NCI-H2196 treated with DMSO at 0.1 percent for 48 hours (cell line): Measurements from ENCODE around the gene RASD2.
"Not testable (repeated sequence)": the region's sequence is repeated elsewhere in the genome, so short reads cannot be mapped to it uniquely, and the experiment has no call there.

Experiments
- DNase-seq: peaks from one replicate; lab custom pipeline; 2025; ENCODE audit not compliant: unreplicated experiment; lab: John Stamatoyannopoulos, UW

The RASD2 gene, protein sequence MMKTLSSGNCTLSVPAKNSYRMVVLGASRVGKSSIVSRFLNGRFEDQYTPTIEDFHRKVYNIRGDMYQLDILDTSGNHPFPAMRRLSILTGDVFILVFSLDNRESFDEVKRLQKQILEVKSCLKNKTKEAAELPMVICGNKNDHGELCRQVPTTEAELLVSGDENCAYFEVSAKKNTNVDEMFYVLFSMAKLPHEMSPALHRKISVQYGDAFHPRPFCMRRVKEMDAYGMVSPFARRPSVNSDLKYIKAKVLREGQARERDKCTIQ

DNA sequence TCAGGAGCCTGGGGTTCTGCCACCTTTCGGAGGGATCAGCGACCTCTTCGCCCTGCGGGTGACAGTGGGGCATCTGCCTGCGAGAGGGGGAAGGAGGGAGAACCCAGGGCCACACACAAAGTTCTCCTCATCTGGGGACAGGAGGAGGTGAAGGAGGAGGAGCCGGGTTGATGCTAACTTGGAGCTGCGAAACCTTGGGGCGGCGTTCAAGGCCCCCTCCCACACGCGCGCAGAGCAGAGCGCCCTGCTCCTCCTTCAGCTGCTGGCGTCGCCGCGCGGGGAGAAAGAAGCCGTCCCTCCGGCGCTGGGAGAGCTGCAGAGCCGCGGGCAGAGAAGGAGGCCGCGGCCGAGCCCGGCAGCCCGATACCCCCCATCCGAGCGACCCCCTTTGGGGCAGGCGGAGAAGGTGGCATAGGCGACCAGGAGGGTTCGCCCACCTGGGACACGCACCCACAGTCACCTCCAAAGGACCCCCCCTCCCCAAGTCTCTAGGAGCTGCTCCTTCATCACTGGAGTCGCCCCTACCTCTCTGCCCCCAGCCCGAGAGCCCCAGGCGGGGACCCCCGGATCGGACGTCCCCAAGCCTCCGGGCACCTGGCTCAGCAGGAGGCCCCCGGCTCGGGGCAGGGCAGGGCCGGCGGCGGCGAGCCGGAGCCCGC lies at the start of gene RASD2:
RASD2 (plus strand) TSS at position 237 of the 659 bp plus-strand sequence. CDS start 5,979 bp downstream, outside the sequence.
- no peak for DNase-seq

DNA sequence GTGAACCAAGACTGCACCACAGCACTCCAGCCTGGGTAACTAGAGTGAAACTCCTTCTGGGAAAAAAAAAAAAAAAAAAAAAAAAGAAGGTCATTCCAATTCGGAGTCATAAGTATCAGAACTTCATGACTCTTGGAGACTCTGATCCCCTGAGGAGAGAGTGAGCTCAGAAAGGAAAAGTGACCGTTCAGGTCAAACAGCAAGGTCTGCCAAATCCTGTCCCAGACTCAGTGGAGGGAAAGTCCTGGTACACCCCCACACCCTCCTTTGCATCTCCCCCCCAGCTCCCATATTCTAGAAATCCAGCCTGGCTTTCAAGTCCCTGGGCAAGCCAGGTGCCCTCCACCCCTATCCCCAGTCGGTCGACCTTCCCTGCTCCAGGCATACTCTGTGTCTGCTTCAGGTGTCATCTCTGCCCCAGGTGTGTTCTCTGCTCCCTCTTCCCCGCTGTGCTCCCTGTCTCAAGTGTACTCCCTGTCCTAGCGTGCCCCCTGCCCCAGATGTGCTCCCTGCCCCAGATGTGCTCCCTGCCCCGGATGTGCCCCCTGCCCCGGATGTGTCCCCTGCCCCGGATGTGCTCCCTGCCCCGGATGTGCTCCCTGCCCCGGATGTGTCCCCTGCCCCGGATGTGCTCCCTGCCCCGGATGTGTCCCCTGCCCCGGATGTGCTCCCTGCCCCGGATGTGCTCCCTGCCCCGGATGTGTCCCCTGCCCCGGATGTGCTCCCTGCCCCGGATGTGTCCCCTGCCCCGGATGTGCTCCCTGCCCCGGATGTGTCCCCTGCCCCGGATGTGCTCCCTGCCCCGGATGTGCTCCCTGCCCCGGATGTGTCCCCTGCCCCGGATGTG lies 49.3 kb upstream of the RASD2 start:
- DNase-seq: not testable (repeated sequence)

DNA sequence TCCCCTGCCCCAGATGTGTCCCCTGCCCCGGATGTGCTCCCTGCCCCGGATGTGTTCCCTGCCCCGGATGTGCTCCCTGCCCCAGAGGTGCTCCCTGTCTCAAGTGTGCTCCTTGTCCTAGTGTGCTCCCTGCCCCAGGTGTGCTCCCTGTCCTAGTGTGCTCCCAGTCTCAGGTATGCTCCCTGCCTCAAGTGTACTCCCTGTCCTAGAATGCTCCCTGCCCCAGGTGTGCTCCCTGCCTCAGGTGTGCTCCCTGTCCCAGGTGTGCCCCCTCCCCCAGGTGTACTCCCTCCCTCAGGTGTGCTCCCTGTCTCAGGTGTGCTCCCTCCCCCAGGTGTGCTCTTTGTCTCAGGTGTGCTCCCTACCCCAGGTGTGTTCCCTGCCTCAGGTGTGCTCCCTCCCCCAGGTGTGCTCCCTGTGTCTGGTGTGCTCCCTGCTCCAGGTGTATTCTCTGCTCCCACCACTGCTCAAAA lies 48.7 kb upstream of the RASD2 start:
- DNase-seq: no peak

DNA sequence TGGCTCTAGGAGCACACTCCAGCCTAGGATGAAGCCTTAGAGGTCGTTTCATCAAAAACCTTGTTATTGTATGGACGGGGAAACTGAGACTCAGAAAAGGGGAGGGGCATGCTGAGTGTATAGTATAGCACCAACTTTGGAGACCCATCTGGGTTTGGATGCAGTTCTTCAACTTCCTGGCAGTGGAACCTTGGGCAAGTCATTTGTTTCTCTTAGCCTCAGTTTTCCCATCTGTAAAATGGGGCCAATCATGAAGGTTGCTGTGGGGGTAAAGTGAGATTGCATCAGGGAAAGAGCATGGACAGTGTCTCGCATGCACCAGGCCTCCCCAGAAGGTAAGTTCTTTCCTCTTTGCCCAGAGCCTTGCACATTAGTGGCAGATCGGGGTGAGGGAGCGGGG lies 47.6 kb upstream of the RASD2 start:
- no peak for DNase-seq

DNA sequence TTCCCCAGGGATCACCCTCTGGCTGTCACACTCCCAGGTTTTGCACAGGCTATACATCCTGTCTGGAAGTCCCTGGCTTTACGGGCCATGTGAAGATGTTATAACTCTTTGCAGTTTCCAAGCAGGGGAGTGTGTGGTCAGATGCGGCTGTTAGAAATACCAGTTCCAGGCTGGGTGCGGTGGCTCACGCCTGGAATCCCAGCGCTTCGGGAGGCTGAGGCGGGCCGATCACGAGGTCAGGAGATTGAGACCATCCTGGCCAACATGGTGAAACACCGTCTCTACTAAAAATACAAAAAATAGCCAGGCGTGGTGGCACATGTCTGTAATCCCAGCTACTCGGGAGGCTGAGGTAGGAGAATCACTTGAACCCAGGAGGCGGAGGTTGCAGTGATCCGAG lies 44.9 kb upstream of the RASD2 start:
- not testable (repeated sequence) for DNase-seq

DNA sequence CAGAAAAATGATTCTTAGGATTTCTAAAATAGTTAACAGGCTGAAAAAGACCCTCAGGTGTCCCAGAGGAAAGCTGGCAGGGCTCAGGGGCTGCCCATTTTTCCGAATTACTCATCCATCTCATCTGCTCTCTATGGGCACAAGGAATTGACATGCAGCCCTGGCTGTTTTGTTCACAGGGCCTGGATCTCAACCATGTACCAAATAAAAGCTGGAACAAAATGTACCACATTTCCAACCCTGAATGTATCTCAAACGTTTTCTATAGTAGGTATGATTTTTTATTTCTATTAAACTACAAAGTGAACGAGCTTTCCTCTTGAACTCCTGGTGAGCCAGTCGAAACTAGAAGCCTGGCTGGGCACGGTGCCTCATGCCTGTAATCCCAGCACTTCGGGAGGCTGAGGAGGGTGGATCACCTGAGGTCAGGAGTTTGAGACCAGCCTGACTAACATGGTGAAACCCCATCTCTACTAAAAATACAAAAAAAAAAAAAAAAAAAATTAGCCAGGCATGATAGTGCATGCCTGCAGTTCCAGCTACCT lies 43.8 kb upstream of the RASD2 start:
- no peak for DNase-seq

DNA sequence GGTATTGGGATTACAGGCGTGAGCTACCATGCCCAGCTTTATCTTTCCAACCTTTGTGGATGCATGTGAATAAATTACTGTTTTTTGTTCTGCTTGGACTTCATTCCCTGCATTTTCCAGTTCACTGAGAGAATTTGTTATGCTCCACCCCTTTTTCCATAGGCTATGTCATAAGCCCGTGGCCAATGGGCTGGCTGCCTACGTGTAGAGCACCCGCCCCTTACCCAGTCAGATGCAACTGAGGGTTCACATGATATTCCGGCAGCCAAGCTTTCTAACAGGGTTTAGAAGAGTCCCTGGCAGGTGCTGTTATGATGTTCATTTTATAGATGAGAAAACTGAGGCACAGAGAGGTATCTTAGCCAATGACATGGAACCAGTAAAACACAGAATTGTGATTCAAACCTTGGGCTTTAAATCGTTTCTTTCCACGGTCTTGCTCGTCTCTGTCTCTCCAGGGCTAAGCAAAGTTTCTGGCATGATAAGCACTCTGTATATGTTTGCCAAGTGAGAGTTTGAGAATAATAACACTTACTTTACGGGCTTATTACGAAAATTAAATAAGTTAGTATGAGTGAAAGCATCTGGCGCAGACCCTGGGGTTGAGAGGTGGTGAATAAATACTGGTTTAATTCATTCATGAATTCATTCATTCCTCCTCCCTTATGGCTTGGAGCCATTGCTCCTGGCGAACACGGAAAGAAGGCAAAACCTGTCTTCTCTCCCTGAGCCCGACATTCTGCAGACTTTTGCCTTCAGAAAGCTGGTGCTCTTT lies 42.4 kb upstream of the RASD2 start:
- no peak for DNase-seq

DNA sequence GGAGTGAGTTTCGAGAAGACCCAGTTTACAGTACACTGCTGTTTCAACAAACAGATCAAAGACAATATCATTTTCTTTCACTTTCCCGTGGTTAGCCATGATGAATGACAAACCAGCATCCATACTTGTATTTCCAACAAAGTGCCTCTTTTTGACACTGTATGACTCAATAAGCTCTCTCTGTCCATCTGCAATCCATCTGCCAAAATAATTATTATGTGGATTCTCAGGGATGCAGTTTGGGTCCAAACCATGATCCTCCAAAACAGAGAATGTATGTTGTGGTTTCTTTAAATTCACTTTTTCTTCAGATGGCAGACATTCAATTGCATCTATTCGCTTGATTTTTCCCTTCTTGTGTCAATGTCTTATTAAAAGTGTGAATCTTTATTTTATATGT lies 37.8 kb upstream of the RASD2 start:
- DNase-seq: no peak

DNA sequence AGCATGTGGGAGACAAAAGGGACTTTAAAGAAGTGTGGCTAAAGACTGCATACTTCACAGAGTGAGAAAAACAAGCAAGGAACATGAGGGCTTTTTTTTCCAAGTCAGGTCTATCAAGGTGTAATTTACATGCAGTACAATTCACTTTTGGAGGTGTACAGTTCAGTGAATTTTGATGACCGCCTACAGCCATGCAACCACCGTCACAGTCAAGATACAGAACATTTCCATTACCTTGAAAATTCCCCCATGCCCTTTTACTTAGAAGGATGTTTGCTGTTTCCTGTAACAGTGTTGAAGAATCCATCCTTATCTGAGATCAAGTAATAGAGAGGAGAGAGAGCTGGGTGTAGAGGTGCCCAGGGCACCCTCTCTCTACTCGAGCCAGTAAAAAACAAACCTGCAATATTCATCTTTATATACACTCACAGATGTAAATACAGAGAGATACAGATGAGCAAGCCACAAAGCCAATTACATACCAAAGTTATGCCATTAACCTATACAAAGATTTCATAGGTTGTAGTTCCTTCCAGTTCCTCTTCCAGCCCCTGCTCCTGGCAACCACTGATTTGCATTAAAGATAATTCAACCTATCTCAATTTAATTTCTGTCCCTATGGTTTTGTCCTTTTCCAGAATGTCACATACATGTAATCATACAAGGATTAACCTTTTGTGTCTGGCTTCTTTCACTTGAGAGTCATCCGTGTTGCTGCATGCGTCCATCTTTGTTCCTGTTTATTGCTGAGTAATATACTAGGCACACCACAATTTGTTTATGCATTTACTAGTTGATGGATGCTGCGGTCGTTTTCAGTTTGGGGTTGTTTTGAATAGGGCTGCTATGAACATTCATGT lies 35.0 kb upstream of the RASD2 start:
- DNase-seq: no peak

DNA sequence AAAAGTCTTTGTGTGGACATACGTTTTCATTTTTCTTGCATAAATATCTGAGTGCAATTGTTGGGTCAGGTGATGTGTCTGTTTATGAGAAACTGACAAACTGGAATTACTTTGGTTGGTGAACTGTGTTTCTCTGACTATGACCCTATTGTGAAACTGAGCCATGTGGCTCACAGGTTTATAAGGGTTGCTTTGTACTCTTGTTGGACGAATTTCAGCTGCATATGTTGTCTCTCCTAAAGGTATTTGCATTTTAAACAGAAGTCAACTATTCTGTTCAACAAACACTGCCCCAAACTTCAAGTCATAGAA lies 34.4 kb upstream of the RASD2 start:
- DNase-seq: no peak

DNA sequence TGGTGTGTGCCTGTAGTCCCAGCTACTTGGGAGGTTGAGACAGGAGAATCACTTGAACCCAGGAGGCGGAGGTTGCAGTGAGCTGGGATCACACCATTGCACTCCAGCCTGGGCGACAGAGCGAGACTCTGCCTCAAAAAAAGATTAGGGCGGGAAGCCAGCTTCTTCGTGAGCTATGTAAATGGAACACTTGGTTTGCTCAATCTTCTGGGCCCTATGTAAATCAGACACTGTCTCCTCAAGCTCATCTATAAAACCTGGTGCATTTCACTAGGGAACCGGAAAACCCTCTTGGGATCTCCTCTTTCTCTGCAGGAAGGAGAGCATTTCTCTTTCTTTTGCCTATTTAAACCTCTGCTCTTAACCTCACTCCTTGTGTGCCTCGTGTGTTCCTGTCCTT lies 32.8 kb upstream of the RASD2 start:
- not testable (repeated sequence) for DNase-seq

DNA sequence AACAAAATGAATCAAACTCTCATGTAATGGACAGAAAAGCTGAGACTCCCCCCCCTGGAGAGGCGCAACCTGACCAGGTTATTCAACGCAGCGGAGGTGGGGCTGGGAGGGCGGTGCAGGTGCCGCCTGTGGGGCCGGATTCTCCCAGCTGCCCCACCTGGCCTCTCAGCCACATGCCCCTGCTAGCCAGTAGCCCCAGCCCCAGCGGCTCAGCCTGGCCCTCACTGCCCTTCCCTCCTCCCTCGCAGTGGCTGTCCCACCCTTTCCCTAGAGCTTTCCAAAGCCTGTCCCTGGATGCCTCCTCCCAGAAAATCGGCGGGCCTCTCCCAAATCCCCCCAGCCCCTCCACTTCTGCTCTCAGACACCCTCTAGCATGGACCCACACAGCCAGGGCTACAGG lies 31.2 kb upstream of the RASD2 start:
- DNase-seq: no peak

DNA sequence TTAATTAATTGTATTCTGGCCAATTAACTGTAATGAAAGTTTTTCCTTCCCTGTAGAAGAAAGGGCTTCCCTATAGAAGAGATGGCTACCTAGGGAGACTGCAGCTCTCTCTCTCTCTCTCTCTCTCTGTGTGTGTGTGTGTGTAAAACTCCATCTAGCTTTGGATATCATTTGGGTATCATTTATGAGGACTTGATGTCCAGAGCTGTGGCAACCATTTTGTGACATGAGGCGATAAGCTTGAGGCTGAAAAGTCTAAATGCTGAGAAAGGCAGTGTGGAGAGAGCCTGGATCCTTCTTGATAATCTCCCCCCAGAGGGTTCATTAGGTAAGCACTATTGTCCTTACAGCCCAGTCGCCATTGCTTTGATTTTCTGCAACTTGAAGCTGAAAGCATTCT lies 30.7 kb upstream of the RASD2 start:
- no peak for DNase-seq

DNA sequence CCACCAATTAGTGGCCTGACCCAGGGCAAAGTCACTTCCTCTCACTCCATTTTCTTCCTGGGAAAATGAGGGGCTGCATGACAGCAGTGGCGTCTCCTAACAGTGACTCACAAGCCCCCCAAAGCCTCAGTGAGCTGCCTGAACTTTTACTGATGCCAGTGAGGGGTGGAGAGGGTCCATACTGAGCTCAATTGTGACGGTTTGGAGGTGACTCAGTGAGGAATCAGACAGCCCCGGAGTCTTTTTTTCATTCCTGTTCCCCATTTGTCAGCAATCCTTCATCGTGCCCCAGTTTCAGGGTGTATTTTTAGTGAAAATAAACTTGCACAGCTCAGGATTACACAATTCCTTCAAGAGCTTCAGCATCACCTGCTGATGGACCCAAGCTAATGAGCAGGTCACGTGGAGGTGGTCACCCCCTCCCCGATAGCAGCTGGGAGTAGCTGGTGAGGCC lies 30.1 kb upstream of the RASD2 start:
- DNase-seq: no peak

DNA sequence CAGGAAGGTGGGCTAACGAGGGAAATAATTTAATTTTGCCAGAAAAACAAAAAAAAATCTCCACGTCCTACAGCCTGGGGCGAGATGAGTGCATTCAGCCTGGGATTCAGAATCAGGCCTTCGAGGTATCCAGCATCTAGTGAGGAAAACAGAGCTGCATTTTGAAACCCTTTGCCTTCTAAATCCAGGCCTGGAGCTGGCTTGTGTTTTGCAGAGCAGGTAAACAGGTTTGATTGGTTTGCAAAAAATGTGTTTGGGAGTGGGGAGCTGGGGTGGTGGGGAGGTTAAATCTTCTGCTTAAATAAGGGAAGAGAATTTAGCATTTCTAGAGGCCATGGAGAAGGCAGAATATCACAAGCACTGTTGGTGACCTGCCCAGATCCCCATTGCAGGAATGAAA lies 29.7 kb upstream of the RASD2 start:
- DNase-seq: no peak

DNA sequence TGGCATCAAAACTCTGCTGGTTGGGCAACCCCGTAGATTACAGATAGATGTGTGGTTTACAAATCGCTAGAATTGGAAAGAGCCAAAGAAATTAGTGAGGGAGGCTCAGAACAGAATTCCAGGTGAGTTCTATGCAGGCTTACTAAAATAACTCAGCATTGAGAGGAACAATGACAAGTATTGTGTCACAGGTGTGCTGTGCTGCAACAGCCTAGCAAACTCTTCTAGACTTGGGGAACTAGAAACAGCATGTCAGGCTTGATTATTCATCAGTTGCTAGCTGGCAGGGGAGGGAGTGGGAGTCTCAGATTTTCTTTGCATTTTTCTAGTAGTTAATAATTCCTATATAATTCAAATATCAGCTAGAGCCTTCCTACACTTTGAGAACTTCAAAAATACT lies 26.3 kb upstream of the RASD2 start:
- no peak for DNase-seq

DNA sequence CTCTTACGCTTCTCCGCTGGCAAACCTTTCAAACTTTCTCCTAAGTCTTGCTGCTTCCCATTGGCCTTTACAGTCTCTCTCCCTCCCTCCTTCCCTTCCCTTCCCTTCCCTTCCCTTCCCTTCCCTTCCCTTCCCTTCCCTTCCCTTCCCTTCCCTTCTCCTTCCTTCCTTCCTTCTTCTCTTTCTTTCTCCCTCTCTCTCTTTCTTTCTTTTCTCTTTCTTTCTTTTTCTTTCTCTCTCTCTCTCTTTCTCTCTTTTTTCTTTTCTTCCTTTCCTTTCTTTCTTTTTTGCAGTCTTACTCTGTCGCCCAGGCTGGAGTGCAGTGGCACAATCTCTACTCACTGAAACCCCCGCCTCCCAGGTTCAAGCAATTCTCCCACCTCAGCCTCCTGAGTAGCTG lies 24.7 kb upstream of the RASD2 start:
- not testable (repeated sequence) for DNase-seq

DNA sequence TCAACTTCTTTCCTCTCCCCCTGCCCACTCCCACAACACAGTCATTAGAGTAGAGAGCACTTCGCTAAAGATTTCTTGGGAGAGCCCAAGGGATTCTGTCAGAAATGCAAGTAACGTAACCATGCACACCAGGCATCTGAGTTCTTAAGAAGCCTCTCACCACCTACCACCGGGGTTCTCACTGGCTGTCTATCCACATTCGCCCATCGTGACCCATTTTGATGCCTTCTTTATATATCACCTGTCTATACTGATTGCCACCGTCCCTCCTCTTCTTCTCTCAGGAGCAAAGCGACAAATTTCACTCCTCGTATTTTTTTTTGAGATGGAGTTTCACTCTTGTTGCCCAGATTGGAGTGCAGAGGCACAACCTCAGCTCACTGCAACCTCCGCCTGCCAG lies 23.9 kb upstream of the RASD2 start:
- no peak for DNase-seq

DNA sequence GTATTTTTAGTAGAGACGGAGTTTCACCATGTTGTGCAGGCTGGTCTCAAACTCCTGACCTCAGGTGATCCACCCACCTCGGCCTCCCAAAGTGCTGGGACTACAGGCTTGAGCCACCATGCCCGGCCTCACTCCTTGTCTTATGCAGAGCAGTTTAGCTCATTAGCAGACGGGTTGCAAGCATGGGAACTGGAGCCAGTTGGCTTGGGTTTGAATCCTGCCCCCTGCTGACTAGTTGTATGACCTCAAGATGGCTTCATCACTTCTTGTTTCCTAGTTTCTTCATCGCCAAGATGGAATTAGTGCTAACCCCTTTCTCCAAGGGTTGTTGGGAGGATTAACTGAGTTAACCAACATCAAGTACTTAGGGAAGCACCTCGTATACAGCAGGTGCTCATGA lies 23.4 kb upstream of the RASD2 start:
- no peak for DNase-seq
